AG09309 (cell line): ENCODE data around the gene CDKL2.

Experiments
- DNase-seq: peaks from one replicate; pipeline ENCODE4 v3.0.0-alpha.2; 2010; ENCODE audit warnings: low read depth
- H3K4me3 ChIP-seq: 2 replicates; pipeline ENCODE4 v1.5.1; 2011; ENCODE audit warnings: mild to moderate bottlenecking, low read depth, low read length, moderate library complexity; ENCODE audit not compliant: control insufficient read depth
- CTCF ChIP-seq: IDR thresholded peaks from 2 replicates; pipeline ENCODE4 v1.5.1; 2011; ENCODE audit warnings: mild to moderate bottlenecking, low read depth, low read length, inconsistent platforms; ENCODE audit not compliant: insufficient read depth, control insufficient read depth; ENCODE audit errors: missing control alignments

The CDKL2 gene

GRCh38 chr4:75530556-75531322 is 99.6 kb downstream of the CDKL2 start:
- DNase-seq: no peak
- no peak for TF ChIP-seq CTCF
- H3K4me3 ChIP-seq: no peak overlapping the region
